H1 (cell line): Measurements from ENCODE around the gene SMIM41. TPM values are rescaled to one million over a fixed set of nuclear protein-coding genes. Genes with fewer than 3 reads are reported as not detected.
A peak's percentile ranks its signal among the peaks of the same experiment; 100 is the strongest.

Experiments used
- CTCF ChIA-PET: fragments of 300-600 bp; sonication (Branson Sonifier 250); formaldehyde crosslinking; loops from one replicate; lab custom pipeline; 2021; ENCODE audit not compliant: partially characterized antibody; lab: Charles Lee
- POLR2A ChIA-PET: fragments of 300-600 bp; sonication (Branson Sonifier 250); formaldehyde crosslinking; loops from one replicate; lab custom pipeline; 2021; ENCODE audit warnings: inconsistent platforms; ENCODE audit not compliant: partially characterized antibody; lab: Charles Lee
- DNase-seq, 2 experiments: peaks; one replicate each; pipeline versions ENCODE4 v3.0.0 to v3.0.0-alpha.2; 2010 to 2022; ENCODE audit warnings: low spot score in 2 of 2, low read depth in 1 of 2, mixed read lengths in 1 of 2
- FAIRE-seq: peaks from 2 replicates; lab custom pipeline; 2011; peaks lifted over from hg19 to GRCh38; lab: Jason Lieb, UNC
- H2AFZ ChIP-seq: 2 replicates; pipeline ENCODE4 v1.8.1; 2012; ENCODE audit warnings: low read length, inconsistent platforms
- H2AK5ac ChIP-seq: 2 replicates; pipeline ENCODE4 v1.6.1; 2013; ENCODE audit warnings: low read depth, low read length
- H2BK120ac ChIP-seq: replicated peaks from 2 replicates; pipeline ENCODE3; 2013; ENCODE audit warnings: low read depth, low read length, inconsistent platforms
- H2BK12ac ChIP-seq: 2 replicates; pipeline ENCODE4 v1.6.1; 2013; ENCODE audit warnings: low read depth, low read length
- H2BK15ac ChIP-seq: 2 replicates; pipeline ENCODE4 v1.6.1; 2013; ENCODE audit warnings: low read length
- H2BK20ac ChIP-seq: 2 replicates; pipeline ENCODE4 v1.6.1; 2013; ENCODE audit warnings: low read length
- H2BK5ac ChIP-seq: 2 replicates; pipeline ENCODE4 v1.6.1; 2013; ENCODE audit warnings: low read depth, low read length
- H3K14ac ChIP-seq: 2 replicates; pipeline ENCODE4 v1.6.1; 2013; ENCODE audit warnings: inconsistent platforms; ENCODE audit not compliant: insufficient read length
- H3K18ac ChIP-seq: 2 replicates; pipeline ENCODE4 v1.6.1; 2013; ENCODE audit warnings: low read length; ENCODE audit errors: extremely low read depth
- H3K23ac ChIP-seq: 2 replicates; pipeline ENCODE4 v1.6.1; 2013; ENCODE audit warnings: inconsistent platforms; ENCODE audit not compliant: insufficient read length
- H3K23me2 ChIP-seq: 2 replicates; pipeline ENCODE4 v1.6.1; 2013; ENCODE audit warnings: low read depth, low read length
- H3K27ac ChIP-seq: 2 replicates; pipeline ENCODE4 v1.6.1; 2011; ENCODE audit warnings: low read depth, low read length, inconsistent platforms
- H3K27me3 ChIP-seq, 4 experiments: replicated peaks in 1 of 4; 1 replicate in 1 of 4; 2 replicates in 3 of 4; pipeline versions ENCODE4 v1.6.1 to v1.8.1; 2011 to 2013; ENCODE audit warnings: low read length in 3 of 4, mild to moderate bottlenecking in 3 of 4, inconsistent platforms in 2 of 4, mixed read lengths in 2 of 4, moderate library complexity in 1 of 4; ENCODE audit not compliant: control insufficient read depth in 3 of 4, insufficient read depth in 3 of 4; ENCODE audit errors: extremely low read depth in 1 of 4
- H3K36me3 ChIP-seq, 4 experiments: 2 replicates each; pipeline versions ENCODE4 v1.6.1 to v1.8.1; 2011 to 2013; ENCODE audit warnings: mild to moderate bottlenecking in 4 of 4, low read length in 3 of 4, moderate library complexity in 2 of 4, control low read depth in 1 of 4, inconsistent platforms in 1 of 4; ENCODE audit not compliant: insufficient read depth in 4 of 4, control insufficient read depth in 2 of 4
- H3K4ac ChIP-seq: replicated peaks from 2 replicates; pipeline ENCODE3; 2013; ENCODE audit warnings: low read length, low read depth, mixed read lengths, inconsistent platforms; ENCODE audit not compliant: insufficient read length
- H3K4me1 ChIP-seq, 4 experiments: replicated peaks in 1 of 4; 1 replicate in 1 of 4; 2 replicates in 3 of 4; pipeline versions ENCODE4 v1.6.1 to v1.8.1; 2011 to 2013; ENCODE audit warnings: low read length in 3 of 4, inconsistent platforms in 2 of 4, mixed read lengths in 1 of 4; ENCODE audit not compliant: insufficient read depth in 4 of 4, control insufficient read depth in 3 of 4
- H3K4me2 ChIP-seq, 2 experiments: 2 replicates each; pipeline versions ENCODE4 v1.6.1 to v1.8.1; 2011 to 2013; ENCODE audit warnings: low read depth in 2 of 2, low read length in 2 of 2, control low read depth in 1 of 2, inconsistent platforms in 1 of 2, mild to moderate bottlenecking in 1 of 2; ENCODE audit not compliant: insufficient read depth in 1 of 2
- H3K4me3 ChIP-seq, 4 experiments: fragments of 200-600, 300-600 bp in 1 of 4; sonication (generic), shearing (Covaris generic), sonication (Bioruptor Twin) in 1 of 4; 2 replicates each; pipeline versions ENCODE4 v1.5.1 to v1.8.1; 2011 to 2016; ENCODE audit warnings: low read length in 4 of 4, low read depth in 3 of 4, control low read depth in 2 of 4, inconsistent platforms in 2 of 4, mild to moderate bottlenecking in 2 of 4, mixed read lengths in 1 of 4, moderate library complexity in 1 of 4; ENCODE audit not compliant: insufficient read depth in 2 of 4; ENCODE audit errors: extremely low read depth in 1 of 4
- H3K56ac ChIP-seq: replicated peaks from 2 replicates; pipeline ENCODE3; 2013; ENCODE audit warnings: low read depth, mild to moderate bottlenecking, mixed read lengths, low read length, inconsistent platforms; ENCODE audit not compliant: insufficient read length
- H3K79me1 ChIP-seq: 2 replicates; pipeline ENCODE4 v1.6.1; 2013; ENCODE audit warnings: low read depth, low read length, control low read depth
- H3K79me2 ChIP-seq, 2 experiments: 2 replicates each; pipeline versions ENCODE4 v1.6.1 to v1.8.1; 2012 to 2013; ENCODE audit warnings: low read length in 2 of 2, mild to moderate bottlenecking in 2 of 2, inconsistent platforms in 1 of 2; ENCODE audit not compliant: insufficient read depth in 2 of 2, control insufficient read depth in 1 of 2
- H3K9ac ChIP-seq, 4 experiments: replicated peaks in 1 of 4; 1 replicate in 1 of 4; 2 replicates in 3 of 4; pipeline versions ENCODE4 v1.6.1 to v1.8.1; 2011 to 2013; ENCODE audit warnings: low read depth in 3 of 4, low read length in 3 of 4, control low read depth in 2 of 4, mild to moderate bottlenecking in 2 of 4, moderate library complexity in 2 of 4, inconsistent platforms in 1 of 4; ENCODE audit errors: extremely low read depth in 1 of 4
- H3K9me3 ChIP-seq, 2 experiments: 2 replicates each; pipeline versions ENCODE4 v1.6.1 to v1.8.1; 2012 to 2013; ENCODE audit warnings: mild to moderate bottlenecking in 2 of 2, moderate library complexity in 2 of 2, control low read depth in 1 of 2, inconsistent platforms in 1 of 2, low read depth in 1 of 2, low read length in 1 of 2, mixed read lengths in 1 of 2; ENCODE audit not compliant: insufficient read depth in 2 of 2
- H4K20me1 ChIP-seq, 2 experiments: replicated peaks in 1 of 2; 2 replicates each; pipeline versions ENCODE3 to v1.8.1; 2011 to 2013; ENCODE audit warnings: inconsistent platforms in 2 of 2, low read length in 2 of 2, mild to moderate bottlenecking in 1 of 2; ENCODE audit not compliant: insufficient read depth in 2 of 2, control insufficient read depth in 1 of 2
- H4K5ac ChIP-seq: 2 replicates; pipeline ENCODE4 v1.6.1; 2013; ENCODE audit warnings: low read length, low read depth, mixed read lengths, inconsistent platforms; ENCODE audit not compliant: insufficient read length
- H4K8ac ChIP-seq: 2 replicates; pipeline ENCODE4 v1.8.0; 2013; ENCODE audit warnings: mild to moderate bottlenecking, moderate library complexity, low read length, inconsistent platforms; ENCODE audit not compliant: insufficient read depth; ENCODE audit errors: extremely low read depth
- H4K91ac ChIP-seq: replicated peaks from 2 replicates; pipeline ENCODE3; 2013; ENCODE audit warnings: low read length, mixed read lengths, inconsistent platforms; ENCODE audit not compliant: insufficient read length
- BACH1 ChIP-seq: IDR thresholded peaks from 2 replicates; pipeline ENCODE4 v1.6.1; 2012; ENCODE audit warnings: low read length, improper control_type of control experiment
- CREB1 ChIP-seq: IDR thresholded peaks from 2 replicates; pipeline ENCODE4 v1.6.1; 2012; ENCODE audit warnings: inconsistent platforms
- JUND ChIP-seq: IDR thresholded peaks from 2 replicates; pipeline ENCODE4 v1.6.1; 2011; ENCODE audit warnings: mild to moderate bottlenecking, improper control_type of control experiment, low read length
- SIN3A ChIP-seq, 2 experiments: IDR thresholded peaks in 1 of 2; conservative IDR thresholded peaks in 1 of 2; 2 replicates each; pipeline ENCODE4 v1.6.1; 2011 to 2012; ENCODE audit warnings: low read length in 2 of 2, improper control_type of control experiment in 1 of 2, low read depth in 1 of 2, mild to moderate bottlenecking in 1 of 2
- YY1 ChIP-seq: IDR thresholded peaks from 2 replicates; pipeline ENCODE4 v1.6.1; 2011; ENCODE audit warnings: low read depth, mild to moderate bottlenecking, low read length
- ZNF274 ChIP-seq: IDR thresholded peaks from 2 replicates; pipeline ENCODE4 v1.7.0; 2012; ENCODE audit warnings: low read length, borderline replicate concordance; ENCODE audit errors: extremely low read depth
- whole genome bisulfite sequencing, 2 experiments: shearing (Covaris generic) in 1 of 2; methylation state at CpG; one replicate each; pipeline versions ENCODE4 v1.1.6 to v1.1.7; 2013 to 2015; ENCODE audit warnings: low lambda C conversion rate in 2 of 2, mixed read lengths in 2 of 2, inconsistent platforms in 1 of 2, low coverage in 1 of 2, missing lambda C conversion rate in 1 of 2; ENCODE audit not compliant: insufficient replicate concordance in 2 of 2, insufficient coverage in 1 of 2, insufficient read length in 1 of 2; ENCODE audit errors: extremely low coverage in 1 of 2, missing lambda C conversion rate in 1 of 2; 5-methylcytosine and 5-hydroxymethylcytosine counted together
- polyA plus RNA-seq, 7 experiments: library from polyadenylated mRNA; depleted of rRNA in 3 of 7; stranded (reverse) in 5 of 7; unstranded in 2 of 7; fragments of >200 nt in 5 of 7; fragments of 200-250 nt in 2 of 7; gene quantifications; 1 replicate in 5 of 7; 2 replicates in 1 of 7; 4 replicates in 1 of 7; pipeline versions ENCODE4 v1.2.1 to v1.2.3, GENCODE V29; 2011 to 2013; ENCODE audit warnings: missing spikeins in 2 of 7, mixed read lengths in 2 of 7
- total RNA-seq: library from RNA; stranded (reverse); fragmentation: NEBNext Ultra II Directional; extraction: Animal tissue kit (Norgen Biotek cat#: 25700); gene quantifications from 2 replicates; pipeline ENCODE4 v1.2.1, GENCODE V29; 2021

The SMIM41 gene
- total and polyA plus RNA-seq, 2 of the 8 experiments (the other 6 are each of a cell fraction or from before 2014, with no cell fraction given), result 0.28 to 0.98 TPM

GRCh38 chr12:52067081-52067374 is 12.5 kb upstream of the SMIM41 start:
- Histone ChIP-seq H3K4ac (no peak overlapping the region), H2BK120ac (no peak overlapping the region), H2BK20ac (no peak overlapping the region), H3K9ac (no peak overlapping the region), H3K4me3 (no peak overlapping the region), H4K20me1 (peaks cover 0 to 10% of the 10 kb centered on the region in 2 experiments), H3K23ac (no peak overlapping the region), H3K56ac (no peak overlapping the region), H3K18ac (no peak overlapping the region), H3K4me1 (peaks cover 0 to 12% (median 3%) of the 10 kb centered on the region in 4 experiments; a peak in 4 of 7 replicates), H3K27ac (no peak overlapping the region), H2AFZ (no peak overlapping the region), H3K27me3 (peaks cover 0 to 2% (median 0%) of the 10 kb centered on the region in 4 experiments; a peak in 2 of 7 replicates), H4K91ac (no peak overlapping the region), H3K79me1 (peaks cover 4% of the 10 kb centered on the region), H3K36me3 (no peaks in the 10 kb centered on the region; a peak in 1 of 8 replicates), H2BK12ac (0 out of 2 replicates have a peak overlapping the region, but pooled peaks have one; percentile 23), H2BK5ac (no peak overlapping the region), H3K14ac (no peak overlapping the region), H3K79me2 (peaks cover 11 to 21% of the 10 kb centered on the region in 2 experiments), H3K9me3 (no peaks in the 10 kb centered on the region; a peak in 1 of 4 replicates), H4K5ac (no peak overlapping the region), H4K8ac (no peak overlapping the region), H2AK5ac (no peak overlapping the region), H3K4me2 (no peak overlapping the region), H2BK15ac (0 out of 2 replicates have a peak overlapping the region, but pooled peaks have one; percentile 92), H3K23me2 (peaks cover 13% of the 10 kb centered on the region)
- TF ChIP-seq JUND, result no peak
- TF ChIP-seq YY1, result no peak
- TF ChIP-seq SIN3A (conservative IDR thresholded peaks at IDR 0.05 in 1 of 2, IDR thresholded peaks at IDR 0.05 in 1 of 2; ENCODE audit: low read depth in 1 of 2, low read length in 2 of 2), result no peak
- TF ChIP-seq BACH1, result no peak
- no peak for TF ChIP-seq ZNF274
- no peak for TF ChIP-seq CREB1
- WGBS, 2 experiments, result 78% methylated on average over 3 of the region's 3 CpGs; no CpG with 5 or more reads in 1 of the 2 experiments
- FAIRE-seq (no peak), DNase-seq (no peak)
- ChIA-PET POLR2A (interaction anchor here (0.7 to 1.9 kb wide), 3 partner anchors 14 to 22 kb away, joined by 3 to 5 read pairs (median 3); no protein-coding TSS in a partner anchor), CTCF (interaction anchor here (0.9 to 34.1 kb wide), 13 partner anchors 8 to 192 kb away, joined by 3 to 1022 read pairs (median 11); partner anchors contain the start of genes NR4A1 and SMIM41)
